AG09319 (cell line): ENCODE results near the gene SLN.

Source experiments
- DNase-seq: peaks from one replicate; pipeline ENCODE4 v3.0.0-alpha.2; 2010; ENCODE audit warnings: low read depth; ENCODE audit errors: extremely low read depth
- CTCF ChIP-seq: IDR thresholded peaks from 2 replicates; pipeline ENCODE4 v1.5.1; 2011; ENCODE audit warnings: low read depth, mild to moderate bottlenecking, inconsistent platforms, low read length, moderate library complexity

SLN gene

GRCh38 chr11:107696140-107696539, 15.7 kb downstream of the SLN start:
- peak; percentile 61 for DNase-seq

GRCh38 chr11:107695446-107695845, 16.4 kb downstream of the SLN start:
- TF ChIP-seq CTCF: no peak
- DNase-seq: no peak

More at GRCh38 chr11:107696140-107696539, 15.7 kb downstream of the SLN start:
- TF ChIP-seq CTCF: no peak

- TF ChIP-seq CTCF: no peak
- DNase-seq: no peak
Observed at GRCh38 chr11:107691000-107691750, 20.7 kb downstream of the SLN start.

GRCh38 chr11:107689317-107690202, 22.3 kb downstream of the SLN start:
- DNase-seq: peak; percentile 20
- peak; percentile 66 for TF ChIP-seq CTCF

GRCh38 chr11:107688322-107688918, 23.4 kb downstream of the SLN start:
- TF ChIP-seq CTCF: no peak
- DNase-seq: no peak

- DNase-seq: no peak
- TF ChIP-seq CTCF: peak; percentile 22
Observed at GRCh38 chr11:107683807-107684206, 28.0 kb downstream of the SLN start.
